T47D (cell line): ENCODE measurements around the gene CFAP77.

Experiments used
- DNase-seq, 2 experiments: peaks; one replicate each; pipeline versions ENCODE4 v3.0.0 to v3.0.0-alpha.2; 2011 to 2012; ENCODE audit warnings: low read depth in 1 of 2, low spot score in 1 of 2
- JUND ChIP-seq: IDR thresholded peaks from 2 replicates; pipeline ENCODE4 v1.6.1; 2012; ENCODE audit warnings: low read depth
- in situ Hi-C: cut with HindIII; loops from 2 replicates; pipeline ENCODE4 v1.10.0; 2016; ENCODE audit warnings: low sequenced_read_pairs, low pct_unique_long_range_greater_than_20kb

Gene CFAP77

DNA sequence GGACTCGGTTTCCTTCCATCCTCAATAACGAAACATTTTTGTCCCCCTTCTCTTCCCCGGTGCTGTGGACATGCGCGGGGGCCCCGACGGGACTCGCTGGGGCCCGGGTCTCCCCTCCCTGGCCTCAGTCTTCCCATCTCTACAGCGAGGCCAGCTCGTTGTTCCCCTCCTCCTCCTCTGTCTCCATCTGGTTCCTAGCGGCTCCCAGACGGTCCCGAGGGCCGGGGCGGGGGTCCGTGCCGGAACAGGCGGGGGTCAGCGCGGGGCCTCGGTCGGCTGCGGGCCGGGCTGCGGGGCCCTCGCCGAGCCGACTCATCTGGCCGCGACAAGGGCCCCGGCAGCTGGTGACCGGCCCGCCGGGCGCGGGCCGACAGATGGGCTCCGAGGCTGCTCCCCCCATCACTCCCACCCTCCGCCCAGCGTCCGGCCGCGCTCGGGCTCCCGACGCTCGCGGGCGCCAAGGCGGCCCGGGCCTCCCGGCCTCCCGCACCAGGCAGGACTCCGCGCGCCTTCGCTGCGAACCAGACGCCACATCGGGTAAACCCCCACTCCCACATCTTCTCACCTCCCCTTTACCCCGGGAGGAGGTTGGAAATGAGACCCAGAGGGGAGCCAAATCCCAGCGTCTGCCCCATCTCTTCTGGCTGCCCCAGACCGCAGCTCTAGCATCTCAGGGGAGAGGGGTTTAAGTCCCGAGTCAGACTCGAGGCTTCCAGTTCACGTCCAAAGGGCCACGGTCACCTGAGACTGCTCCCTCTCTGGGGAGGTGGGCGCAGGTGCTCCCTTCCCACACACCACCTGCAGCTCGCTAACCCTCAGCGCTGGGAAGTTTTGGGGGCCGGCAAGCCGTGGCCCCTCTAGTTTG is 180.5 kb downstream of the CFAP77 start:
- DNase-seq, result no peak
- TF ChIP-seq JUND, result no peak
- in situ Hi-C loops, result no loop called here

DNA sequence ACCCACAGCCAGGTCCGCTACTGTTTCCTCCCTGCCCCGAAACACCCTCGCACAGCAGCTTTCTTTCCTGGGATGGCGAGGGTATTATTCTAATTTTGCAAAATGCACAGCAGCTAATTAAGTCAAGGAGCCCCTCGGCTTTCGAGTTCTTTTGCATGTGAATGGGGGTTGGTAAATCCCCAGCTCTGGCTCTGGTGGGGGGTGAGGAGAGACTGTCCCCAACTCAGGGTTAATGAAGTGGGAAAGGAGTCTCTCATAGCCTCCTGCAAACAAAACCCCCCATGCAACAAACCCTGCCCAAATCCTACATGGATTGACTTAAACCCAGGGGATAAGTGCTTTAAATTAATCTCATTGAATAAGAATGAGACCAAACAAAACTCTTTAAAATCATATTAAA is 181.2 kb downstream of the CFAP77 start:
- in situ Hi-C loops, result no loop called here
- no peak for TF ChIP-seq JUND
- DNase-seq, result no peak

DNA sequence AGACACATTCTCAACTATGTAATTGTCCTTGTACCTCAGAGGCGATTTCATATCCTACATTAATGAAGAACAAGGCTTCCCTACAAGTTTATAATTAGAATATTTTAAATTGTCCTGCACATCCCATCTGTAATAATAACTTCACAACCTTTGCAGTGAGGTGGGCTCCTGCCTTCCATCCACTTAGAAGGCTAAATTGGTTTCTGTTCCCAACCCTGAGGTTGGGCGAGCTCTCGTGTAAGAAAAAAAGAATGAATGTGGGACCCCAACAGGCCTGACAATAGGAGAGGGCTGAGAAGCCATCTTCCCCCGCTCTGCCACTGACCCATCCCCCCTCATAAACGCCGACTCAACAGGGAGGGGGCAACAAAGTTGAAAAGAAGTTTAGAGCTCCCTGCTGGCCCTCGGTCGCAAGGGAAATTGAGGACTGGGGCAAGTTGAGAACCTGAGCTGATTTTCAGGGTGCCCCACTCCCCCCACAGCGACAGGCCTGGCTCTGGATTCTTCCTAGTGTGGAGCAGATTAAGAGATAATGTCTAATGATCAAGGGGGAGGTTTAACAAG is 181.8 kb downstream of the CFAP77 start:
- in situ Hi-C loops, result no loop called here
- TF ChIP-seq JUND, result no peak
- DNase-seq, result no peak

DNA sequence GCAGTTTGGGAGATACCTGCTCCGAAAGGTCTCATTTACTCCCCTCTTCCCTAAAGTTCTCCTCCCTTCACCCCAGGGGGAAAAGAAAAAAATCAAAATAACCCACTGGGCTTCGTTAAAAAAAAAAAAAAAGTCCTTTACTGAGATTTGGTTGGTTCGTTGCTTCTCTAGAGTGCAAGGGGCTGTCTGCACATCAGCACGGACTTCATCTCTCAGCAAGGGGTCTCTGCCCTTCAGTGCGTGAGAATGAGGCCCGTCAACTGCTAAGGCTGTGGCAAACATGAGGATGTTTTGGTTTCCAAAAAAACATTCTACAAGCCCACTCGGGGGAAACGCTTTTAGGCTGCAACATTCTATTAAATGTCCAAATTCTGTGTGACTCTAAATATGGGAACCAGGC is 182.4 kb downstream of the CFAP77 start:
- DNase-seq, result no peak
- TF ChIP-seq JUND, result no peak
- in situ Hi-C loops, result no loop called here

DNA sequence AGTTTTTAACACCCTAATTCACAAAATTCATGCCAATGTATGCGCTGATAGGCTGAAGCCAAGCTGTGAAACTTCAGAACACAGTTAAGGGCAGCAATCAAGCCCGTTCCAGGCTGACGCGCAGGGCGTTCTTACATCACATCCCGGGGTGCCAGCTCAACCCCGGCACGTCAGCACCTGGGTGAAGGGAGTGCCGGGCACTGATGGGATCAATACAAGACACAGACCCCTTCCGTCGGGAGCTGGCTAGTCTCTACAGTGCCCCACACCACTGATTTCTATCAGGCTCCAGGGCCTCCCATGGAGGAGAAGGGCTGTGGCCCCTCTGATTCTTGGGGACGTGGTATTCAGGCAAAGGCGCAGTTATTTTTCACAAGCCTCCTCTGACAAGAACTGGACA is 184.4 kb downstream of the CFAP77 start:
- in situ Hi-C loops, result no loop called here
- no peak for DNase-seq
- no peak for TF ChIP-seq JUND

DNA sequence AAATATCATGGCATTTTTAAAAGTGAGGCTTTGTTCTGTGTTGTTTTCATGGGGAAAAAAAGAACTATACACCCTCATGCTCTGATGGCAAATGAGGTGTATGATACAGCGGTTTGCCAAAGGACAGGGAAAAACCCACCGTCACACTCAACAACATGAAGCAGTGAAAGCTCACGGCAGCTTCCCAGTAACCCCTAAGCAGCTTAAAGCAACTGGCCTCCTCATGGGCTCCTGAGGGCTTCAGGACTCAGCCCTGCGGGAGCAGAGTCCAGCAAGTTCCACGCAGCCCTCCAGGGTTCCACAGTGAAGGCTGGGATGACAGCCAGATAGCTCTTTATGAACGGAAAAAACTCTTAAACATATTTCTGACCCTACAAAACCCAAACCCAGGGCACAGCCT is 185.3 kb downstream of the CFAP77 start:
- no peak for TF ChIP-seq JUND
- DNase-seq, result no peak
- in situ Hi-C loops, result no loop called here

DNA sequence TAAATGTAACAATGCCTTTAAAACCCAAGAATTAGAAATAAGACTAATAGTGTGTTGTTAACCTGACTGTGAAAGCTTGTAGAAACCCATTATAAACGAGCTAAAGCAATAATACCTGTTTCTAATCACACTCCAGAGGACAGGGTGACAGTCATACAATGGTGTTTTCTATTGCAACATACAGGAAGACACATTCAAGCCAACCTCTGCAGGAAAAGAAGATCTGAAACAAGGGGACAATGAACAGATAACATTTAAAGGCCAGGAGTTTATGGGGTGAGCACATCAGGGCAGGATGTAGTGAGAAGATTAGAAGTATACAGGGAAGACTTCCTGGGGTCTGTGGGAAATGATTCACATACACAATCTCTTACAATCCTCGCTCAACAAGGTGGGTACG is 186.2 kb downstream of the CFAP77 start:
- TF ChIP-seq JUND, result no peak
- no peak for DNase-seq
- in situ Hi-C loops, result no loop called here

DNA sequence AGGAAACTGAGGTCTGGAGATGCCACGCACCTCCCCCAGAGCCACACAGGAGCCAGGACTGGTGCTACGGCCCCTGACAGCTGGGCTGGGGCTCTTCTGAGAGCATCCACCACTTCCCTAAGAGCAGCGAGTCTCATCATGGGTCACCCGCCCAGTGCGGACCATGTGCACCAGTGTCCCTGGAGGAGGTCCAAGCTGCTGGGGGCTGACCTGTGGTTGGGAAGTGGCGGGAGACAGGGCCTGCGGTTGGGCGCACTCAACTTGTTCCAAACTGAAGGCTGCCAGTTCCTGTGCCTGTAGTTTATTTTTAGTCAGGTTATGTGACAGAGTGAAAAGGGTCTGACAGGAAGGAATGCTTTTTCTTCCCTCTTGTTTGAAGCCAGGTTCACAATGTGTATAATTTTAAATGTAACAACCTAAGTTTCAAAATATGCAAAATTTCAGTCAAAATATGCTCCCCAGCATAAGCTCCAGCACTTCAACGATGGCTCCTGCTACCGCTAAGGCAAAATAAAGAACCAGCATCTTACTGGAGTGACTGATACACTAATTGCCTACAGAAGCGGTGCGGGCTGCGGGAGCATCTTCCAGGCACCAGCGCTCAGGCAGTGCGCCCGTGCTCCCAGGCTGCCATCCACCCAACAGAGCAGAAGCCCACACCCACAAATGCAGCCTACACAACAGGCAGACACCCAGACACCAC is 187.2 kb downstream of the CFAP77 start:
- in situ Hi-C loops, result no loop called here
- no peak for DNase-seq
- TF ChIP-seq JUND, result no peak

DNA sequence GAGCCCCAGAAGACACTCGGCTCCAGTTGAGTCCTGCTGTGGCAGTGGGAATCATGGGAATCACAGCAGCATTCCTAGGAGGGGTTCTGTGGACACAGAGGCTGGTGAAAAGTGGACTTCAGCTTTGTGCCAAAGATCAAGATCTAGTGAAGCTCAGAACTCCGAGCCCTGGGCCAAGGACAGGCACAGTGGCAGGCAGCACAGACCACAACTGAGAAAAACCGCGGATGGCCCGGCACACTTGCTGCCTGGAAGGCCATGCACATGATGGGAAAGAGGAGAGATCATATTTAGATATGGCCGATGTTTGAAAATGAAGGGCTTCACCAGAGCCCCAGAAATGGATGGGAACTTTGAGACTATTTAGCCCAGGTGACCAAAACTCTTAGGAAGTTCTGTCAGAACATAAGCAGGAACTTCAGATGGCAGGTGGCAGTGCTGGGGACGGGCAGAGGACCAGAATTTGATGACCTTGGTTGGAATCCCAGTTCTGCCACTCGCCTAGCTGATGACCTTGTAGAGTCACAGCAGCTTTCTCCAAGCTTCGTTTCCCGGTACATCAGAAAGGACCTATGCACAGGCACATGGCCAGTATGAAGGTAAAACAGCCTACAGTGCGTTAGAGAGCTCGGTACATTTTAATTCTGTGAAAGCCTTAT is 190.4 kb downstream of the CFAP77 start:
- no peak for TF ChIP-seq JUND
- no peak for DNase-seq
- in situ Hi-C loops, result no loop called here

DNA sequence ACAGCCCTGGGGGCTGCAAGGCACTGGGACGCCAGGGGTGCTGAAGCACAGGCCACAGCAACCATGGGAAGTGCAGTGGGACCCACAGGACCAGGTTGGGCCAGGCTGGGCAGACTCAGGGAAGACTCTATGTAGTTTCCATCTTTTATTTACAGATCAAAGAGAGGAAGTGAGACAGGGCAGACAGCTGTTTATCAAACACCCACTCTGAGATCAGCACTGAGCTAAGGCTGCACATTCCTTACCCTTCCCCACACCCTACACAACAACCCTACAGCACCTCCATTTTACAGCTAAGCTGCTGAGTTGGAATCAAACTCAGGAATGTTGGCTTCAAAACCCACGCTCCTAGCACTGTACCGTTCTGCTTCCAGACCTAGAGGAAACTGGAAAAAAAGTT is 192.2 kb downstream of the CFAP77 start:
- in situ Hi-C loops, result no loop called here
- no peak for DNase-seq
- TF ChIP-seq JUND, result no peak

DNA sequence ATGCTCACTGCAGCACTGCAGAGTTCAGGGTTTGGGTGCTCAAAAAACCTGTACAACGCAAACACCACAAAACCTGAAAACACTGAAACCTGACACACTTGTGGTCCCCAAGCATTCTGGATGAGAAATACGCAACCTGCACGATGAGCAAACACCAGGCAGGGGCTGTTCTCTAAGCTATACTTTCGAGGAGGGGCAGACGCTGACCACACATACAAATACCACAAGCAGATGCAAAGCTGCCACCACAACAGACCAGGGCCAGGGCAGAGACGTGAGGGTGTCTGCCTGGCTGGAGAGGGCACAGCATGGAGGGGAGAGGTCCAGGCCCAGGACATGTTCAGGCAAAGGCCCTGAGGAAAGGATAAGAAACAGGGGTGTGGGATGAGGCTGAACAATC is 195.4 kb downstream of the CFAP77 start:
- DNase-seq, result no peak
- in situ Hi-C loops, result no loop called here
- TF ChIP-seq JUND, result no peak

DNA sequence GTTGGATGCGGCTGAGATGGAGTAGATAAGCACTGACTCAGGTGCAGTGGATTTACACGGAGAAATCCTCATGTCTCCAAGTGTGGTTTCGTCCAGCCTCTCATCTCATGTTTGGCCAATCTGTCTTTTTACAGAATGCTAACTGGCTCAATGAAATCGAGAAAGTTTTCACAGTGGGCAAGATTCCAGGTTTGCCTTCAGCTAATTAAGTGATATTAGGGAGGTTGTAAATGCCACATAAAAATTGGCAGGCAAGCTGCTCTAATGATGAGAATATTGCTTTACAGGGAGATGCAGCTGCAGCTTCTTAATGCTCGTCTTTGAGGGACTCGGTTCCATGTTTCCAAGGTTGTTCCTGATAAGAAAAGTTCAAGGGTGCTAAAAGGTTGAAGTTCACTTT is 196.1 kb downstream of the CFAP77 start:
- in situ Hi-C loops, result no loop called here
- DNase-seq, result no peak
- TF ChIP-seq JUND, result no peak

DNA sequence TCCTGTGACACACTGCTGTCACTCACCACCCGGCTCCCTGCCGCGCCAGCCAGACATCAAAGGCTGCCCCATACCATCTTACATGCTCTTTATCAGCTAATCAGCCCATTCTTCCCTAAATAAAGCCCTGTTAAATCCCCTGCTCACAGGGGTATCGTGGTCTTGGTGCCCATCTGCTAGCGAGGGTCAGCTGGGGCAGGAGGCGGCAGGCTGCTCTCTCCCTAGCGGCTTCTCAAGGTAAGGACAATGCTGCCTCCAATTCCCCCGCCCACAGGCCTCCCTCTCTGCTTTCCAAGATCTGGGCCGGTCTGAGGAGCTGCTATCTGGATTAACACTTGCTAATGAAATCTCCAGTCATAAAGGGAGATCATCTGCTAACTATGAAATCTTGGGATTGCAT is 199.2 kb downstream of the CFAP77 start:
- no peak for DNase-seq
- TF ChIP-seq JUND, result no peak
- in situ Hi-C loops, result no loop called here
